Upper lobe of right lung (tissue), 1 donor: ENCODE measurements around the gene ATP10A. TPM values are rescaled to one million over a fixed set of nuclear protein-coding genes. Genes with fewer than 3 reads are reported as not detected.

ENCODE experiments used
- ATAC-seq: fragments of 200-7000 bp; cut with Tn5 transposase; one replicate; pipeline ENCODE4 v1.9.1; 2020; ENCODE audit warnings: mild to moderate bottlenecking, moderate library complexity
- DNase-seq: peaks from one replicate; pipeline ENCODE4 v3.0.0-alpha.2; 2020
- H3K27ac ChIP-seq: fragments of 200-600 bp; one replicate; pipeline ENCODE4 v1.8.0; 2022
- H3K27me3 ChIP-seq: fragments of 200-600 bp; one replicate; pipeline ENCODE4 v1.8.0; 2022; ENCODE audit warnings: mild to moderate bottlenecking
- H3K36me3 ChIP-seq: fragments of 200-600 bp; one replicate; pipeline ENCODE4 v1.8.0; 2022
- H3K4me1 ChIP-seq: fragments of 200-600 bp; one replicate; pipeline ENCODE4 v1.8.0; 2022
- H3K4me3 ChIP-seq: fragments of 200-600 bp; one replicate; pipeline ENCODE4 v1.8.0; 2022; ENCODE audit warnings: mild to moderate bottlenecking
- H3K9me3 ChIP-seq: fragments of 200-600 bp; one replicate; pipeline ENCODE4 v1.8.0; 2022
- intact Hi-C: fragments of 100-400 bp; cut with DNase I; formaldehyde crosslinking; loops from one replicate; pipeline ENCODE4 v1.11.0; 2022
- total RNA-seq: library from RNA; stranded (reverse); fragmentation: NEBNext Ultra II Directional; extraction: Animal tissue kit (Norgen Biotek cat#: 25700); gene quantifications from one replicate; pipeline ENCODE4 v1.2.1, GENCODE V29; 2021
- TF ChIP-seq, protein P1 (sequence below): fragments of 200-600 bp; IDR thresholded peaks from one replicate; pipeline ENCODE4 v1.8.0; 2022; ENCODE audit warnings: antibody characterized with exemption
- donor health status: DM: no; HTN: yes; CAD: no; lungs with severe emphysema.

The ATP10A gene
- total RNA-seq, 1 donor from 2014 or later: 31.1 TPM

- DNase-seq: no peak
- no peak overlapping the region for H3K4me3 ChIP-seq
- no peak overlapping the region for H3K27ac ChIP-seq
- H3K27me3 ChIP-seq: no peaks in the 10 kb centered on the region
- no peaks in the 10 kb centered on the region for H3K36me3 ChIP-seq
- TF ChIP-seq, protein P1, sequence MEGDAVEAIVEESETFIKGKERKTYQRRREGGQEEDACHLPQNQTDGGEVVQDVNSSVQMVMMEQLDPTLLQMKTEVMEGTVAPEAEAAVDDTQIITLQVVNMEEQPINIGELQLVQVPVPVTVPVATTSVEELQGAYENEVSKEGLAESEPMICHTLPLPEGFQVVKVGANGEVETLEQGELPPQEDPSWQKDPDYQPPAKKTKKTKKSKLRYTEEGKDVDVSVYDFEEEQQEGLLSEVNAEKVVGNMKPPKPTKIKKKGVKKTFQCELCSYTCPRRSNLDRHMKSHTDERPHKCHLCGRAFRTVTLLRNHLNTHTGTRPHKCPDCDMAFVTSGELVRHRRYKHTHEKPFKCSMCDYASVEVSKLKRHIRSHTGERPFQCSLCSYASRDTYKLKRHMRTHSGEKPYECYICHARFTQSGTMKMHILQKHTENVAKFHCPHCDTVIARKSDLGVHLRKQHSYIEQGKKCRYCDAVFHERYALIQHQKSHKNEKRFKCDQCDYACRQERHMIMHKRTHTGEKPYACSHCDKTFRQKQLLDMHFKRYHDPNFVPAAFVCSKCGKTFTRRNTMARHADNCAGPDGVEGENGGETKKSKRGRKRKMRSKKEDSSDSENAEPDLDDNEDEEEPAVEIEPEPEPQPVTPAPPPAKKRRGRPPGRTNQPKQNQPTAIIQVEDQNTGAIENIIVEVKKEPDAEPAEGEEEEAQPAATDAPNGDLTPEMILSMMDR: no peak
- H3K4me1 ChIP-seq: no peaks in the 10 kb centered on the region
- no peaks in the 10 kb centered on the region for H3K9me3 ChIP-seq
- peak; percentile 10 for ATAC-seq
- intact Hi-C loops: no loop called here
Measured at GRCh38 chr15:25767356-25768151, 95.6 kb downstream of the ATP10A start.

GRCh38 chr15:25766417-25766816 lies 96.7 kb downstream of the ATP10A start:
- no peak for DNase-seq
- no peaks in the 10 kb centered on the region for H3K4me1 ChIP-seq

GRCh38 chr15:25764980-25765735 lies 98.0 kb downstream of the ATP10A start:
- Histone ChIP-seq H3K4me1 (no peaks in the 10 kb centered on the region), H3K36me3 (no peaks in the 10 kb centered on the region), H3K27ac (no peak overlapping the region), H3K4me3 (no peak overlapping the region), H3K9me3 (no peaks in the 10 kb centered on the region), H3K27me3 (no peaks in the 10 kb centered on the region)
- TF ChIP-seq, protein P1: no peak
- intact Hi-C loops: no loop called here
- no peak for DNase-seq
- no peak for ATAC-seq

More at GRCh38 chr15:25766417-25766816, 96.7 kb downstream of the ATP10A start:
- Histone ChIP-seq H3K9me3 (no peaks in the 10 kb centered on the region), H3K27ac (no peak overlapping the region), H3K4me3 (no peak overlapping the region), H3K36me3 (no peaks in the 10 kb centered on the region), H3K27me3 (no peaks in the 10 kb centered on the region)
- intact Hi-C loops: no loop called here
- no peak for ATAC-seq
- TF ChIP-seq, protein P1: no peak

DNA sequence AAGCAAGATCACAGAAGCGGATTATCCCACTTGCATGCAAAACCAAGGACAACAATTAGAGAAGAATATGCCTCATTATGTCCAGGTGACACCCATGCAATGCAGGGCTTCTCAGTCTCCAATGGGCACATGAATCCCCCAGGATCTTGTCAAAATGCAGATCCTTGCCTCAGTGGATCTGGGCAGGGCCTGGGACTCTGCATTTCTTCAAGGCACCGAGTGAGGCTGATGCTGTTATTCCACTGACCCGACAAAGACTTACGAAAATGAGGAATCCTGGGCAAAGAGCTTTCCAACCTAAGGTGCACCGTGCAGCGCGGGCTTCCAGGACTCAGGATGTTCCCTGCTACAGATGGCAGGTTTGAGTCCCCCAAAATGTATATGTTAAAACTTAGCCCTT lies 99.2 kb downstream of the ATP10A start:
- DNase-seq (no peak), ATAC-seq (no peak)
- no peak overlapping the region for H3K27ac ChIP-seq
- no peaks in the 10 kb centered on the region for H3K9me3 ChIP-seq
- H3K4me3 ChIP-seq: no peak overlapping the region
- H3K36me3 ChIP-seq: no peaks in the 10 kb centered on the region
- no peaks in the 10 kb centered on the region for H3K27me3 ChIP-seq
- intact Hi-C loops: no loop called here
- H3K4me1 ChIP-seq: no peaks in the 10 kb centered on the region
- TF ChIP-seq, protein P1: no peak

GRCh38 chr15:25763331-25763751 lies 99.8 kb downstream of the ATP10A start:
- Histone ChIP-seq H3K27ac (no peak overlapping the region), H3K36me3 (no peaks in the 10 kb centered on the region), H3K9me3 (no peaks in the 10 kb centered on the region), H3K4me3 (no peak overlapping the region), H3K4me1 (no peaks in the 10 kb centered on the region), H3K27me3 (no peaks in the 10 kb centered on the region)
- TF ChIP-seq, protein P1: no peak
- intact Hi-C loops: no loop called here
- DNase-seq (no peak), ATAC-seq (no peak)
